Right ventricle myocardium superior (tissue), 1 donor: ENCODE measurements around the gene REXO1. TPM values are rescaled to one million over a fixed set of nuclear protein-coding genes. Genes with fewer than 3 reads are reported as not detected.

ENCODE experiments used
- ATAC-seq: fragments of 200-7000 bp; cut with Tn5 transposase; one replicate; pipeline ENCODE4 v1.9.1; 2020; ENCODE audit warnings: mild to moderate bottlenecking; ENCODE audit not compliant: poor library complexity
- DNase-seq: peaks from one replicate; pipeline ENCODE4 v3.0.0-alpha.2; 2020
- intact Hi-C: fragments of 100-400 bp; cut with DNase I; formaldehyde crosslinking; loops from one replicate; pipeline ENCODE4 v1.11.2; 2022
- total RNA-seq: library from RNA; stranded (reverse); fragmentation: NEBNext Ultra II Directional; extraction: Animal tissue kit (Norgen Biotek cat#: 25700); gene quantifications from one replicate; pipeline ENCODE4 v1.2.1, GENCODE V29; 2021
- donor health status: DM: no; HTN: yes; CAD: no; lungs with severe emphysema.

Gene REXO1
- total RNA-seq, 1 donor from 2014 or later = 13.6 TPM

GRCh38 chr19:1853295-1854038 lies 5.2 kb upstream of the REXO1 start:
- peak; percentile 14 for ATAC-seq
- DNase-seq = peak; percentile 90
- intact Hi-C loops = no loop called here

GRCh38 chr19:1852581-1853128 lies 4.4 kb upstream of the REXO1 start:
- intact Hi-C loops = no loop called here
- DNase-seq (no peak), ATAC-seq (no peak)

GRCh38 chr19:1851654-1852580 lies 3.6 kb upstream of the REXO1 start:
- ATAC-seq = no peak
- no peak for DNase-seq
- intact Hi-C loops = no loop called here

GRCh38 chr19:1850809-1851653 lies 2.7 kb upstream of the REXO1 start:
- ATAC-seq = no peak
- intact Hi-C loops = no loop called here
- DNase-seq = no peak

- ATAC-seq (no peak), DNase-seq (no peak)
- intact Hi-C loops = no loop called here
Measured at GRCh38 chr19:1849886-1850398, 1.7 kb upstream of the REXO1 start.

- intact Hi-C loops = no loop called here
- ATAC-seq (no peak), DNase-seq (no peak)
Measured at GRCh38 chr19:1849132-1849474, 820 bp upstream of the REXO1 start.

GRCh38 chr19:1847684-1848398 lies 442 bp downstream of the REXO1 start:
- DNase-seq = peak; percentile 64
- ATAC-seq = no peak
- intact Hi-C loops = no loop called here

GRCh38 chr19:1847348-1847683 lies 967 bp downstream of the REXO1 start:
- intact Hi-C loops = no loop called here
- ATAC-seq (no peak), DNase-seq (no peak)

- DNase-seq (no peak), ATAC-seq (no peak)
- intact Hi-C loops = no loop called here
Measured at GRCh38 chr19:1846517-1847204, 1.6 kb downstream of the REXO1 start.

- intact Hi-C loops = no loop called here
- no peak for ATAC-seq
- DNase-seq = no peak
Measured at GRCh38 chr19:1845642-1846041, 2.6 kb downstream of the REXO1 start.

- DNase-seq (no peak), ATAC-seq (no peak)
- intact Hi-C loops = no loop called here
Measured at GRCh38 chr19:1845125-1845515, 3.2 kb downstream of the REXO1 start.

- intact Hi-C loops = no loop called here
- no peak for DNase-seq
Measured at GRCh38 chr19:1844513-1845124, 3.7 kb downstream of the REXO1 start.

GRCh38 chr19:1843646-1844394 lies 4.5 kb downstream of the REXO1 start:
- no peak for DNase-seq
- ATAC-seq = no peak
- intact Hi-C loops = no loop called here

More at GRCh38 chr19:1844513-1845124, 3.7 kb downstream of the REXO1 start:
- no peak for ATAC-seq

GRCh38 chr19:1843116-1843515 lies 5.2 kb downstream of the REXO1 start:
- no peak for DNase-seq
- no peak for ATAC-seq
- intact Hi-C loops = no loop called here

- intact Hi-C loops = no loop called here
- ATAC-seq (no peak), DNase-seq (no peak)
Measured at GRCh38 chr19:1841209-1841924, 6.9 kb downstream of the REXO1 start.

- DNase-seq (peak; percentile 71), ATAC-seq (peak; percentile 51)
- intact Hi-C loops = no loop called here
Measured at GRCh38 chr19:1840541-1841115, 7.7 kb downstream of the REXO1 start.
